GM10248 (cell line): Measurements from ENCODE around the gene KIF4A.

Experiments used
- CTCF ChIA-PET: fragments of 300-600 bp; sonication (Branson Sonifier 250); formaldehyde crosslinking; extraction: SDS; loops from one replicate; lab custom pipeline; 2021; ENCODE audit warnings: antibody characterized with exemption; lab: Yijun Ruan, JAX
- POLR2A ChIA-PET: fragments of 350-650 bp; sonication (Branson Sonifier 250); formaldehyde crosslinking; extraction: SDS; loops from one replicate; lab custom pipeline; 2020; ENCODE audit warnings: antibody characterized with exemption; lab: Yijun Ruan, JAX
- DNase-seq: peaks from one replicate; pipeline ENCODE4 v3.0.0; 2012; ENCODE audit errors: extremely low spot score
- CTCF ChIP-seq: IDR thresholded peaks from 2 replicates; pipeline ENCODE4 v1.5.1; 2012; ENCODE audit warnings: mild to moderate bottlenecking, low read depth; ENCODE audit errors: extremely low read depth, missing control alignments, control extremely low read depth

Gene KIF4A

GRCh38 chrX:70411475-70411874, 121.6 kb downstream of the KIF4A start:
- no peak for DNase-seq
- ChIA-PET CTCF (no interaction called here), POLR2A (no interaction called here)
- TF ChIP-seq CTCF: no peak

- POLR2A ChIA-PET: no interaction called here
- CTCF ChIA-PET: interaction anchor here (1.5 kb wide), 1 partner anchor 11 kb away, joined by 4 read pairs; no protein-coding TSS in a partner anchor
- TF ChIP-seq CTCF: no peak
- DNase-seq: no peak
Observed at GRCh38 chrX:70421618-70422017, 131.7 kb downstream of the KIF4A start.

GRCh38 chrX:70422851-70423341, 133.0 kb downstream of the KIF4A start, which contains the start of gene GDPD2:
Gene GDPD2 (plus strand): TSS chrX:70423314. CDS start chrX:70424985, 1,671 bp downstream.
- ChIA-PET POLR2A (no interaction called here), CTCF (interaction anchor here (3.1 kb wide), 1 partner anchor 10 kb away, joined by 16 read pairs; no protein-coding TSS in a partner anchor)

GRCh38 chrX:70423936-70424675, 134.2 kb downstream of the KIF4A start:
- no peak for DNase-seq
- TF ChIP-seq CTCF: no peak
- POLR2A ChIA-PET: no interaction called here
- CTCF ChIA-PET: interaction anchor here (3.1 kb wide), 1 partner anchor 9 kb away, joined by 16 read pairs; no protein-coding TSS in a partner anchor

More at GRCh38 chrX:70422851-70423341, 133.0 kb downstream of the KIF4A start, which contains the start of gene GDPD2:
- DNase-seq: no peak
- TF ChIP-seq CTCF: no peak

GRCh38 chrX:70424801-70425200, 134.9 kb downstream of the KIF4A start:
- ChIA-PET POLR2A (no interaction called here), CTCF (interaction anchor here (3.1 kb wide), 1 partner anchor 8 kb away, joined by 16 read pairs; no protein-coding TSS in a partner anchor)
- no peak for TF ChIP-seq CTCF
- DNase-seq: no peak

- TF ChIP-seq CTCF: no peak
- ChIA-PET CTCF (no interaction called here), POLR2A (no interaction called here)
- DNase-seq: no peak
Observed at GRCh38 chrX:70426286-70427278, 136.7 kb downstream of the KIF4A start.
